Erythroblast (primary cell): ENCODE results near the gene PADI3.

ENCODE experiments used
- GATA1 ChIP-seq: IDR thresholded peaks from 2 replicates; pipeline ENCODE4 v1.6.1; 2011; ENCODE audit warnings: low read depth, mild to moderate bottlenecking, control low read depth, low read length, moderate library complexity
- POLR2A ChIP-seq: IDR thresholded peaks from 2 replicates; pipeline ENCODE4 v1.6.1; 2011; ENCODE audit warnings: mild to moderate bottlenecking, low read length

- TF ChIP-seq POLR2A (no peak), GATA1 (no peak)
Observed at GRCh38 chr1:17265950-17266349, 17.1 kb downstream of the PADI3 start.
